ENCODE data around the gene BEGAIN. TPM values are rescaled to one million over a fixed set of nuclear protein-coding genes. Genes with fewer than 3 reads are reported as not detected.

Gene BEGAIN
- total and polyA plus RNA-seq, 2 donors, result 0.42 to 1.0 TPM

DNA sequence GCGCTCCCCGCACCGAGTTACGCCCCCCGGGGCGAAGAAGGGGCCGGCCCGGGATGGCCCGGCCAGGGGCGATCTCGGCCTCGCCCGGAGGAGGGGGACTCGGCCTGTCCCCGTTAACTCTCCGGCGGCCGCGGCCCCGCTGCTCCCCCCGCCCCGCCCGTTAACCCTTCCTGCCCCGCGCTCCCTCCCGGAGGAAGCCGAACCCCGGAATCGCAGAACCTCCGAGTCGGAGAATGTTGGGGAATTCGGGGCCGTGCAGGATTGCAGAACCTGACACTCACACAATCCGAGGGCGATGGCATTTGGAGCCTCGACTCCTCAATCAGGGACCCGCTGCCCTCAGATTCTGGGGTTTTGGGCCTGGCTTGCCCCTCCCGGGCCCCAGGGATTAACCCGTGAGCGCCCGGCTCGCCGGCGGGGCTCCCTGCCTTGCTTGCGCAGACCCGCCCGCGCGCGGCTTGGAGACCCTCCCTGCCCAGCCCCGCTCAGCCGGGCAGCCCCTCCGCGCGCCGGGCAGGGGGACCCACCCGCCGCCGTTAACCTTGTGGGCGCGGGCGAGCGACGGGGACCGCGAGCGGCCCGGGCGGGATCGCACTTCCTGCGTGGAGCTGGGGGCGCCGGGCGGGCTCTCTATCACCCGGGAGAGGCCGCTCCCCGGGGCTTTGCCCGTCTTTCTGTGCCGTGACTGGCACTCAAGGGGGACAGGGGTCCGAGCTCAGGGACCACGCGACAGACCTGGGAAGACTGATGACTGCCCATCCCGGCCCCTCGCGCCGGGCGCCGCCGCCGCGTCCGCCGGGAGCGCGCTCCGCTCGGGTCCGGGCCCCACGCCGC is 18.8 kb downstream of the BEGAIN start:
- WGBS, result 1% methylated on average over 100 of the region's 100 CpGs
- Histone ChIP-seq H3K27ac (ENCODE audit: low read depth in 1 of 2, low read length in 1 of 2) (no peak overlapping the region), H3K36me3 (ENCODE audit: control insufficient read depth in 2 of 2, insufficient read depth in 2 of 2, low read length in 1 of 2) (no peaks in the 10 kb centered on the region), H3K4me1 (ENCODE audit: control insufficient read depth in 2 of 2, insufficient read depth in 2 of 2, low read length in 2 of 2) (peaks cover 11 to 20% of the 10 kb centered on the region in 2 donors), H3K27me3 (ENCODE audit: control insufficient read depth in 2 of 2, insufficient read depth in 1 of 2, low read length in 1 of 2) (peaks cover 67 to 93% of the 10 kb centered on the region in 2 donors), H3K4me3 (ENCODE audit: low read length in 2 of 2) (peak overlapping the region in 1 of 2 donors; percentile 26), H3K9me3 (ENCODE audit: control insufficient read depth in 2 of 2, insufficient read depth in 1 of 2, low read length in 1 of 2) (peaks cover 0 to 5% of the 10 kb centered on the region in 2 donors)
- DNase-seq (ENCODE audit: low read depth in 6 of 9, low spot score in 9 of 9), result peak in 1 of 9 donors; percentile 11

DNA sequence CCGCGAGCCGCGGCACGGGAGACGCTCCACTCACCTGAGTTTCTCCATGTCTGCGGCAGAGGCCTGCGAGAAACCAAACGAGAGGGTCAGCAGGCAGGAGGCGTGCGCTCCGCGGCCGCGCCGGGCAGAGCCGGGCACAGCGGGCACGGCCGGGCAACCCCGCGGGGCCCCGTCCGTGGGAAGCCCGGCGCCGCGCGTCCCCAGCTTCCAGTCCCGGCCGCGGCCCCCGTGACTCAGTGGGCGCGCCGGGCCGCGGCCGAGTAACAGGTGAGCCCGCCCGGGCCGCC is 19.4 kb downstream of the BEGAIN start:
- H3K36me3 ChIP-seq (ENCODE audit: control insufficient read depth in 2 of 2, insufficient read depth in 2 of 2, low read length in 1 of 2), result no peaks in the 10 kb centered on the region
- H3K9me3 ChIP-seq (ENCODE audit: control insufficient read depth in 2 of 2, insufficient read depth in 1 of 2, low read length in 1 of 2), result peaks cover 0 to 5% of the 10 kb centered on the region in 2 donors
- H3K27me3 ChIP-seq (ENCODE audit: control insufficient read depth in 2 of 2, insufficient read depth in 1 of 2, low read length in 1 of 2), result peaks cover 67 to 96% of the 10 kb centered on the region in 2 donors
- peaks cover 11 to 16% of the 10 kb centered on the region in 2 donors for H3K4me1 ChIP-seq (ENCODE audit: control insufficient read depth in 2 of 2, insufficient read depth in 2 of 2, low read length in 2 of 2)
- no peak overlapping the region for H3K27ac ChIP-seq (ENCODE audit: low read depth in 1 of 2, low read length in 1 of 2)
- DNase-seq (ENCODE audit: low read depth in 6 of 9, low spot score in 9 of 9), result no peak
- peak overlapping the region in 1 of 2 donors; percentile 26 for H3K4me3 ChIP-seq (ENCODE audit: low read length in 2 of 2)
- 1% methylated on average over 42 of the region's 42 CpGs for WGBS

DNA sequence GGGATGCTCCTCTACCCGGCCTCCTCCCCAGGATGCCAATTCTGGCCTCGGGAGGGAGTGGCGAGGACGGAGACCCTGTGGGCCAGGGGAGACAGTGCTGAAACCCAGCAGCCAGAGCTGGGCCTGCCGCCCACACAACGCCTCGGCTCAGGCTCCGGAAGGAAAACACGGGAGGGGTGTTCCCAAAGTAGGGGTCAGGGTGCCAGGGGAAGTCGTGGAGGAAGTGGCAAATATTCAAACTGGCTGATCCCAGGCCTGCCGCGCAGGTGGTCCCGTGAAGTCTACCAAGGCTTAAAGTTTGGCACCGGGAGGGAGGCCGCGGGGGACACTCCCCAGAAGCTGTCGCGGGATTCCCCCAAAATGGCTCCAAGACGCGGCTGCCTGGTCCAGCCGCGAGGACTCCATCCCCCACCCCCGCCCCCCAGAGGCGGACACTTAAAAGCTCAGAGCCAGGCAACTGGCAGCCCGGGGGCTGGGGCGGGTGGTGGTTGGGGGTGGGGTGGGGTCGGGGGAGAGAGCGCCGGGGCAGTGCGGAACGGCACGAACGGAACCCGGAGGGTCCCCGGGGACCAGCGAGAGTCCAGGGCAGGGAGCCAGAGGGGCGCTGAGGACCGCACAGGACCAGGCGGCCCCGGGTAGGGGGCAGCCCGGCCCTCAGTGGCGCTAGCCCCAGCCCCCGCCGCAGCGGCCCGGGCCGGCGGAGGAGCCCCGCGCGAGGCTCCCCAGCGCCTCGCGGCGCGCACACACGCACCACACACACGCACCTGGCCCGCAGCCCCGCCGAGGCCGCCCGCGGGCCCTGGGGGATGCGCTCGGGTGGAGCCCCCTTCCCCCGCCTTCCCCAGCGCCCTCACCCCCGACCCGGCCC is 20.0 kb downstream of the BEGAIN start:
- Histone ChIP-seq H3K9me3 (ENCODE audit: control insufficient read depth in 2 of 2, insufficient read depth in 1 of 2, low read length in 1 of 2) (peaks cover 0 to 5% of the 10 kb centered on the region in 2 donors), H3K36me3 (ENCODE audit: control insufficient read depth in 2 of 2, insufficient read depth in 2 of 2, low read length in 1 of 2) (no peaks in the 10 kb centered on the region), H3K4me1 (ENCODE audit: control insufficient read depth in 2 of 2, insufficient read depth in 2 of 2, low read length in 2 of 2) (peaks cover 10 to 11% of the 10 kb centered on the region in 2 donors), H3K27ac (ENCODE audit: low read depth in 1 of 2, low read length in 1 of 2) (no peak overlapping the region), H3K4me3 (ENCODE audit: low read length in 2 of 2) (peak overlapping the region in 1 of 2 donors; percentile 26), H3K27me3 (ENCODE audit: control insufficient read depth in 2 of 2, insufficient read depth in 1 of 2, low read length in 1 of 2) (peaks cover 67 to 97% of the 10 kb centered on the region in 2 donors)
- 5% methylated on average over 70 of the region's 70 CpGs for WGBS
- no peak for DNase-seq (ENCODE audit: low read depth in 6 of 9, low spot score in 9 of 9)

DNA sequence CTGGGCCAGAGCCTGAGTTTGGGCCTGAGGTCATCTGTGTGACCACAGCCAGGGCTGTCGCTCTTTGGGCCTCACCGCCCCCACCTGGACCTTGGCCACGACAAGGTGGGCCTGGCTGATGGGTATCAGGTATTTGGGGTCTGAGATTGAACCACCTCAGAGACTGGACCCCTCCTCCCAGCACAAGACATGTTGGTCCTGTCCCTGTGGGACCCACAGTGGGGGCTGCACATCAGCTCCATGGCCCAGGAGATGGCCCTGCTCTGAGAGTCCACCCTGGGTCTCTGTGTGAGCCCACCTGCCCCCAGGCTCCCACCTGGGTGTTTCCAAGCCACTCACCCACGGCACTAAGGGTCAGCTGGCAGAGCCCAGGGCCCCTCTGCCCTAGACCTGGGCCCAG is 20.6 kb downstream of the BEGAIN start:
- Histone ChIP-seq H3K27me3 (ENCODE audit: control insufficient read depth in 2 of 2, insufficient read depth in 1 of 2, low read length in 1 of 2) (peaks cover 64 to 91% of the 10 kb centered on the region in 2 donors), H3K9me3 (ENCODE audit: control insufficient read depth in 2 of 2, insufficient read depth in 1 of 2, low read length in 1 of 2) (peaks cover 0 to 5% of the 10 kb centered on the region in 2 donors), H3K4me3 (ENCODE audit: low read length in 2 of 2) (no peak overlapping the region), H3K36me3 (ENCODE audit: control insufficient read depth in 2 of 2, insufficient read depth in 2 of 2, low read length in 1 of 2) (no peaks in the 10 kb centered on the region), H3K27ac (ENCODE audit: low read depth in 1 of 2, low read length in 1 of 2) (no peak overlapping the region), H3K4me1 (ENCODE audit: control insufficient read depth in 2 of 2, insufficient read depth in 2 of 2, low read length in 2 of 2) (peaks cover 10 to 11% of the 10 kb centered on the region in 2 donors)
- 90% methylated on average over 4 of the region's 4 CpGs for WGBS
- DNase-seq (ENCODE audit: low read depth in 6 of 9, low spot score in 9 of 9), result no peak

DNA sequence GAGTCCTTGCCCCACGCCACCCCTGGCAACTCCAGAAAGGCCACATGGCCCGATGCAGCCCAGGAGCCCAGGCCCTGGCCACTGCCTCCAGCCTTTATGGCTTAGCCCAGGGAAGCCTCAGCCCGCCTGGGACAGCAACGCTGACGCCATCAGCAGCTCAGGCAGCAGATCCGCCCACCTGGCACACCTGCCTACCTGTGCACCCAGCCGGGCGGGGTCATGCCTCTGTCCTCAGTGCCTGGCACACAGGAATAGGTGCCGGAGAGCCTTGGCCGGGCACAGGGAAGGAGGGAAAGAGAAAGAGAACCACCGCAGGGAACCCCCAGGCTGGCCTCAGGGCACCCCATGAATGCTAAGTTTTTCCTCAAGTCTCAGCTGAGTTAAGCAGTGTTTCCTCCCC is 21.1 kb downstream of the BEGAIN start:
- WGBS, result 95% methylated on average over 11 of the region's 11 CpGs
- Histone ChIP-seq H3K4me1 (ENCODE audit: control insufficient read depth in 2 of 2, insufficient read depth in 2 of 2, low read length in 2 of 2) (peaks cover 10 to 11% of the 10 kb centered on the region in 2 donors), H3K27ac (ENCODE audit: low read depth in 1 of 2, low read length in 1 of 2) (no peak overlapping the region), H3K36me3 (ENCODE audit: control insufficient read depth in 2 of 2, insufficient read depth in 2 of 2, low read length in 1 of 2) (no peaks in the 10 kb centered on the region), H3K4me3 (ENCODE audit: low read length in 2 of 2) (no peak overlapping the region), H3K27me3 (ENCODE audit: control insufficient read depth in 2 of 2, insufficient read depth in 1 of 2, low read length in 1 of 2) (peaks cover 60 to 86% of the 10 kb centered on the region in 2 donors), H3K9me3 (ENCODE audit: control insufficient read depth in 2 of 2, insufficient read depth in 1 of 2, low read length in 1 of 2) (peaks cover 0 to 5% of the 10 kb centered on the region in 2 donors)
- DNase-seq (ENCODE audit: low read depth in 6 of 9, low spot score in 9 of 9), result no peak

DNA sequence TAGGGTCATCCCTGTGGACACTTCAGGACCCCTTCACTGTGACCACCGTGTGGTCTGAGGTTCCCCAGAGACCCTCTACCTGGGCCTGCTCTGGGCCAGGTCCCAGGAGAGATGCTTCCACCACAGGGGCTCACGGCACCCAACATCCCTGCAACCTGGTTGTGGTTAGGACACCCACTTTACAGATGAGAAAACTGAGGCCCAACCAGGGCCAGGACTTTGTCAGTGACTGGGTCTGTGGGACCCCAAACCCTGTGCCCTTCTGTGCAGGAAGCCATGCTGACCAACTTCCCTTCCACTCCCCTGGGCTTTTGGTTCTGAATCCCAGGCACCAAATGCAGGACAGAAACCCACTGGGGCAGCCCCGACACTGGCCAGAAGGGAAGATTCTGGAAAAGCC is 21.6 kb downstream of the BEGAIN start:
- no peak for DNase-seq (ENCODE audit: low read depth in 6 of 9, low spot score in 9 of 9)
- WGBS, result 96% methylated on average over 3 of the region's 3 CpGs
- H3K4me3 ChIP-seq (ENCODE audit: low read length in 2 of 2), result no peak overlapping the region
- peaks cover 0 to 5% of the 10 kb centered on the region in 2 donors for H3K9me3 ChIP-seq (ENCODE audit: control insufficient read depth in 2 of 2, insufficient read depth in 1 of 2, low read length in 1 of 2)
- H3K27ac ChIP-seq (ENCODE audit: low read depth in 1 of 2, low read length in 1 of 2), result no peak overlapping the region
- H3K4me1 ChIP-seq (ENCODE audit: control insufficient read depth in 2 of 2, insufficient read depth in 2 of 2, low read length in 2 of 2), result peaks cover 10 to 11% of the 10 kb centered on the region in 2 donors
- H3K36me3 ChIP-seq (ENCODE audit: control insufficient read depth in 2 of 2, insufficient read depth in 2 of 2, low read length in 1 of 2), result no peaks in the 10 kb centered on the region
- H3K27me3 ChIP-seq (ENCODE audit: control insufficient read depth in 2 of 2, insufficient read depth in 1 of 2, low read length in 1 of 2), result peaks cover 59 to 81% of the 10 kb centered on the region in 2 donors

DNA sequence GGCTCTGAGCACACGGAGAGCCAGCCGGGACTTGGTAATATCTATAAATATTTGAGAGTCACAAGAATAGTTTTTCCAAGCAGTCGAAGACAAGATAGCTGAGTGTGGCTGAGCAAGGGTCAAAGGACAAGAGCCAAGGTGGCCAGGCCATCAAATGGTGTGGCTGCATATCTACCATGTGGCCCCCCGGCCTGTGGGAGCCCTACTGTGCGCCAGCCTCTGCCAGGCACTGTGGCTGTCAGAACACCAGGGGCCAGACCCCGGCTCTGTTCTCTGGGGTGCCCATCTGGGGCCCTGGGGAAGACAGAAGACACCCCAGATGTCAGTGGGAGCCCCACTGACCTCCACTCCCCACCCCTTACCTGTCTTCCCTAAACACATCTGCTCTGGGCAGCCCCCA is 22.7 kb downstream of the BEGAIN start:
- H3K4me3 ChIP-seq (ENCODE audit: low read length in 2 of 2), result no peak overlapping the region
- peaks cover 0 to 5% of the 10 kb centered on the region in 2 donors for H3K9me3 ChIP-seq (ENCODE audit: control insufficient read depth in 2 of 2, insufficient read depth in 1 of 2, low read length in 1 of 2)
- no peak overlapping the region for H3K27ac ChIP-seq (ENCODE audit: low read depth in 1 of 2, low read length in 1 of 2)
- H3K4me1 ChIP-seq (ENCODE audit: control insufficient read depth in 2 of 2, insufficient read depth in 2 of 2, low read length in 2 of 2), result peaks cover 9 to 11% of the 10 kb centered on the region in 2 donors
- DNase-seq (ENCODE audit: low read depth in 6 of 9, low spot score in 9 of 9), result no peak
- H3K27me3 ChIP-seq (ENCODE audit: control insufficient read depth in 2 of 2, insufficient read depth in 1 of 2, low read length in 1 of 2), result peaks cover 48 to 70% of the 10 kb centered on the region in 2 donors
- no peaks in the 10 kb centered on the region for H3K36me3 ChIP-seq (ENCODE audit: control insufficient read depth in 2 of 2, insufficient read depth in 2 of 2, low read length in 1 of 2)
- 76% methylated on average over 6 of the region's 6 CpGs for WGBS

DNA sequence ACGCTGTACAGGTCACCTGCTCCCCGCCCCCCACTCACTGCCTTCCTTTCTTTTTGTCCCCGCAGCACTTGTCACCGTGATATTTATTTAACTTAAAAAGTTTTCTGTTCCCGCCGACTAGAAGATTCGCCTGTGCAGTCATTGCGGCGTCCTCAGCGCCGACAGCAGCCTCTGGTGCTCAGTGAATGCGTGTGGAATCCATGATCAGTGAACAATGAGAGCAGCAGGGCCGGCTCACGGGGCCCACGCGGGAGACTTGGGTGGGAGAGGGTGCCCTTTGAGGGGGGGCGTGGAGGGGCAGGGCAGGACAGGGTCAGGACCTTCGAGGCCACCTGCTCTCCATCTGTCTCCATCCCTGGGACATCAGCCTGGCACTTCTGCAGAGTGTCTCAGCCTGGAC is 24.5 kb downstream of the BEGAIN start:
- 91% methylated on average over 18 of the region's 18 CpGs for WGBS
- no peak overlapping the region for H3K27ac ChIP-seq (ENCODE audit: low read depth in 1 of 2, low read length in 1 of 2)
- H3K9me3 ChIP-seq (ENCODE audit: control insufficient read depth in 2 of 2, insufficient read depth in 1 of 2, low read length in 1 of 2), result peaks cover 0 to 5% of the 10 kb centered on the region in 2 donors
- H3K4me1 ChIP-seq (ENCODE audit: control insufficient read depth in 2 of 2, insufficient read depth in 2 of 2, low read length in 2 of 2), result peaks cover 0 to 4% of the 10 kb centered on the region in 2 donors
- H3K36me3 ChIP-seq (ENCODE audit: control insufficient read depth in 2 of 2, insufficient read depth in 2 of 2, low read length in 1 of 2), result no peaks in the 10 kb centered on the region
- no peak for DNase-seq (ENCODE audit: low read depth in 6 of 9, low spot score in 9 of 9)
- no peak overlapping the region for H3K4me3 ChIP-seq (ENCODE audit: low read length in 2 of 2)
- peaks cover 30 to 54% of the 10 kb centered on the region in 2 donors for H3K27me3 ChIP-seq (ENCODE audit: control insufficient read depth in 2 of 2, insufficient read depth in 1 of 2, low read length in 1 of 2)

DNA sequence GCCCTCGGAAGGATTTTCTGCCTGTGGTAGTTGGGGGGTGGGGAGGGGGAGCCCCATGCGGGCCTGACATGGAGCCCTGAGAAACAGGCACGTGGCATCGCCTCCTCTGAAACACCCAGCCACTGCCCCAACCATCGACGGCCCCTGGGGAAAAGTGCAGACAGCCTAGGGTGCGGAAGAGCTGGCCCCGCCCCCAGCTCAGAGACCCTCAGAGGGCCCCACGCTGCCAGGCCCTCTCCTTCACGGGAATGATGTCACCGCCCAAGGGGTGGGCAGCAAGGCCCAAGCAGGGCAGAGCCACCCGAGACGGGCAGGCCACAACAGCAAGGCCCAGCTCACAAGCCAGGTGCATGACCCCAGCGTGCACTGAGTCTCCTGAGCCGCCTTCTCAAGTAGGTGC is 26.2 kb downstream of the BEGAIN start:
- WGBS, result 93% methylated on average over 15 of the region's 15 CpGs
- Histone ChIP-seq H3K27ac (ENCODE audit: low read depth in 1 of 2, low read length in 1 of 2) (no peak overlapping the region), H3K4me1 (ENCODE audit: control insufficient read depth in 2 of 2, insufficient read depth in 2 of 2, low read length in 2 of 2) (no peaks in the 10 kb centered on the region), H3K9me3 (ENCODE audit: control insufficient read depth in 2 of 2, insufficient read depth in 1 of 2, low read length in 1 of 2) (no peaks in the 10 kb centered on the region), H3K4me3 (ENCODE audit: low read length in 2 of 2) (no peak overlapping the region), H3K27me3 (ENCODE audit: control insufficient read depth in 2 of 2, insufficient read depth in 1 of 2, low read length in 1 of 2) (peaks cover 13 to 40% of the 10 kb centered on the region in 2 donors), H3K36me3 (ENCODE audit: control insufficient read depth in 2 of 2, insufficient read depth in 2 of 2, low read length in 1 of 2) (no peaks in the 10 kb centered on the region)
- no peak for DNase-seq (ENCODE audit: low read depth in 6 of 9, low spot score in 9 of 9)
